ENCODE results near the gene ADNP2.

The ADNP2 gene

GRCh38 chr18:80171054-80171872, 62.2 kb downstream of the ADNP2 start:
- DNase-seq: peak in 39 of 51 donors; percentile 2 to 79 (median 36)

DNA sequence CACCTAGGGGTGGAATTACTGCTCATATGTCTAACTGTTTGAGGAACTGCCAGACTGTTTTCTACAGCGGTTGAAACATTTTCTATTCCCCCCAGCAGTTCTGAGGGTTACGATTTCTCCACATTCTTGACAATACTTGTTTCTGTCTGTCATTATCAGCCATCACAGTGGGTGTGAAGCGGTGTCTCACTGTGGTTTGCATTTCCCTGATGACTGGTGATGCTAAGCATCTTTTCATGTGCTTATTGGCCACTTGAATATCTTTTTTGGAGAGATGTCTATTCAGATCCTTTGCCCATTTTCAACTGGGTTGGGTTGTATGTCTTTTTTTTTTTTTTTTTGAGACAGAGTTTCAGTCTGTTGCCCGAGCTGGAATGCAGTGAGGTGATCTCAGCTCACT, 63.0 kb downstream of the ADNP2 start:
- DNase-seq: no peak

GRCh38 chr18:80173060-80173459, 64.0 kb downstream of the ADNP2 start:
- no peak for DNase-seq

- no peak for DNase-seq
Measured at GRCh38 chr18:80175451-80176204, 66.6 kb downstream of the ADNP2 start.

- DNase-seq: no peak
Measured at GRCh38 chr18:80176334-80177073, 67.4 kb downstream of the ADNP2 start.

DNA sequence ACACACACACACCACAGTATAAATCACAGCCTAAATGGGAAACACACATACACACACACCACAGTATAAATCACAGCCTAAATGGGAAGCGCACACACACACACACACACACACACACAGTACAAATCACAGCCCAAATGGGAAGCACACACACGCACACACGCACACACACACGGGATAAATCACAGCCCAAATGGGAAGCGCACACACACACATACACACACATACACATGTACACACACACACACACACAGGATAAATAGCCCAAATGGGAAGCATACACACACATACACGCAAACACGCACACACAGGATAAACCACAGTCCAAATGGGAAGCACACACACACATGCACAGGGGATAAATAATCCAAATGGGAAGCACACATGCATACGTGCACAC, 68.1 kb downstream of the ADNP2 start:
- DNase-seq: no peak

GRCh38 chr18:80178935-80179818, 70.1 kb downstream of the ADNP2 start:
- no peak for DNase-seq

- DNase-seq: peak in 2 of 51 donors; percentile 6 to 11
Measured at GRCh38 chr18:80179857-80180558, 70.9 kb downstream of the ADNP2 start.

DNA sequence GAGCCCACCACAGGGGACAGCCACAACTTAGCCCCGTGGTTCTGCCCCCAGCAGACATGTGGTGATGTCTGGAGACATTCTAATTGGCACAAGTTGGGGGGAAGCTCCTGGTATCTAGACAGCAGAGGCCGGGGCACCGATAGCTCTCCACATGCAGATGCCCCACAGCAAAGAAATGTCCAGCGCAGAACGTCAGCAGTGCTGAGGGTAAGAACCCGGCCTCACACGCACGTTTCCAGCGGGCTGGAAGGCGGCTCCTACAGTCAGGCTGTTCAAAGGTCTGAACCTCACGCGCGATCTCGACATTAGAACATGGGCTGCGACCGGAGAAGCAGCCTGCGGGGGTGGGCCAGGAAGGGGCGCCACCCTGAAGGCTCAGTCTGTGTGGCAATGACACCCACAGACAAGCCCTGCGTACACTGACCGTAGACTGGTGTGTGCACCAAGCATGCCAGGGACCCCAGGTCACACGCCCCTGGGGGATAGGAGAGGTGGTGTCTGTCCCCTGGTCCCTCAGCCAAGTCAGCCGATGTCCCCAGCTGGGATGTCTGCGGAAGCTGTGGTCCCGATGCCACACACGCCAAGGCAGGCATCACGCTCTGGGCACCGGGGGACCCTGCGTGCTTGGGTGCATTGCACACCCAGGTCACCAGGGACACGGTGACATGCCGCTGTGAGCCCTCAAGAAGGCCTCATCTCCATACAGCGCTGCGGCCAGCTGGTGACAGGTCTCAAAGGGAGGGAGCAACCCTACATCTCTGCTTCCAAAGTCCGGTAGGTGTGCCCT, 71.9 kb downstream of the ADNP2 start:
- no peak for DNase-seq

GRCh38 chr18:80181642-80182461, 72.8 kb downstream of the ADNP2 start:
- DNase-seq: no peak

DNA sequence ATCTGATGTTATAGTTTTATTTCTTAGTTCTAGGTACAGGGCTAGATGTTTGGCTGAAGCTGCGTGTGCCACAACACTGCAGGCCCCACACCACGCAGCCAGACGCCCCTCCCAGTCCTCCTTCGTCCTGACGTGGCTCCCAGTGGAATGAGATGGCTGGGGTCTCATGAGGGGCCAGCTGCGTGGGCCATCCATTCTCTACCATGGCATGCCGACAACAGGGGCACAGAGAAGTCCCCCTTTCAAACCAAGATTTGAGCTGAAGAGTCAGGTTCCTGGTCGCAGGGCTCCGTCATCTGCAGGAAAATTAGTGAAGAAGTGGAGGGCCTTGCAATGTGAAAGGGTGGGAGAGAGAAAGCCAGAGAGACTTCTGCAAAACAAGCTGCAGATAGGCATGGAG, 73.8 kb downstream of the ADNP2 start:
- DNase-seq: no peak

- no peak for DNase-seq
Measured at GRCh38 chr18:80183273-80184050, 74.4 kb downstream of the ADNP2 start.

DNA sequence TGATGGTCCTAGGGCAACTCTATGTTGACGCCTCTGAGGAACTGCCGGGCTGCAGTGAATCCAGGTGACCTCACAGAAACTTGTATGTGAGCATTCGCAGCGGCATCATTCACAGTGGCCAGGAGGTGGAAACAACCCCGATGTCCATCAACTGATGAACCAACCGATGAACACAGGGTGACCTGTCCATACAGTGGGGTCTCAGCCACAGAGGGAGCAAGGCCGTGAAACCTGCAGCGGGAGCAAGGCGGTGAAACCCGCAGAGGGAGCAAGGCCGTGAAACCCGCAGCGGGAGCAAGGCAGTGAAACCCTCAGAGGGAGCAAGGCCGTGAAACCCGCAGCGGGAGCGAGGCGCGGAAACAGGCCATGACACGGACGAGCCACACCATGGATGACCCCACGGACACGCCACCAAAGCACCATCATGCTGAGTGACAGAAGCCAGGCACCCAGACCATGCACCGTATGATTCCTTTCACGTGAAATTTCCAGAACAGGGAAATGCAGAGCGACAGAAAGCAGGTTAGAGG, 75.2 kb downstream of the ADNP2 start:
- no peak for DNase-seq

DNA sequence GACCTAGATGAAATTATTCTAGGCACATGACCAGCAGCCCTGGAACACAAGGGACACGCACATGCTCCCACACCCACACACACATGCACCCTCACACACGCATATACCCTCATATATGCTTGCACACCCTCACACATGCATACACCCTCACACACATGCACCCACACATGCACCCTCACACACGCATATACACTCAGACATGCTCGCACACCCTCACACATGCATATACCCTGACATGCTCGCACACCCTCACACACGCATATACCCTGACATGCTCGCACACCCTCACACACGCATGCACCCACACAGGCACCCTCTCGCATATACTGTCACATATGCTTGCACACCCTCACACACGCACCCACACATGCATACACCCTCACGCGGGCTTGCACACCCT, 76.5 kb downstream of the ADNP2 start:
- DNase-seq: no peak

- no peak for DNase-seq
Measured at GRCh38 chr18:80187956-80188642, 79.0 kb downstream of the ADNP2 start.

DNA sequence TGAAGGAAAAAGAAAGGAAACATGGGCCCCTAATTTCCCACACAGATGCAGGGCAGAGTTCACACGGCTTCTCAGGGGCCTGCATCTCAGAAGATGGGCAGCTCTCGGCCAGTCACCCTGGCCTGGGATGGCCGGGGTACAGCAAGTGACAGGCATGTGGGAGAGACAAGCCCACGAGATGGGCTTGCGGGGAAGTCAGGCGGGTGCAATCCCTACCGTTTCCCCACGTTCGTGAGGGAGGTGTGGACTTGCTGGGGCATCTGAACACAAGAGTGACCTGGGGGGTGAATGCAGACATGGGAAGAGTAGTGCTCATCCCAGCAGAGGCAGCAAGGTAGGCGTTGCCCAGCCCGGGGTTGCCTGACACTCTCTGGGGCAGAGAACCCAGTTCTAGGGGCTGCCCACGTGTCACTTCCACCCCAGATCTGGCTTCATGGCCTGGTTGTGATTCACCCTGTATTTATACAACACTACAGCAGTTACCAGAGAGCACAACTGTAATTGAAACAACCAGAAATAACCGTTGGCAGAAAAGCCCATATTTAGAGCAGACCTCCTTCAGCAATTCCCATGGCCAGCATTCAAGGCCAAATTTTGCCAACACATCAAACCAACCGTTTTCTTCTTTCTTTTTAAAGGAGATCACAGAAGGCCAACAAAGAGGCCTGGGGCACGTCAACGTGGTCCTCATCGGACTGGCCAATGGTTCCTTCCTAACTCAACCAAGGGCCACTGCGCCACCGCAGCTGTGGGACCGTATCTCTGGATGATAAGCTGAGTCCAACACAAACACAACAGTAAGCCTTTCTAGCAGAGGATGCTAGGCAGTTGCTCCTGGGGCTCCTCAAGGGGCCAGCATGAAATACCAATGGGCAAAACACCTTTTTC, 79.8 kb downstream of the ADNP2 start:
- DNase-seq: no peak

Data from hypothalamus (tissue), 51 donors.